Stimulated activated naive B cell treated with anti-CD40 and anti-IgM and Interleukin-4, amounts not matched to agents 10 μg/mL and 1 μg/mL and 100 μg/mL, for 72 hours (primary cell): ENCODE results near the gene GDF7.

Source experiments
- ATAC-seq, 2 donors: fragments of 150-1000 bp; cut with Tn5 transposase; replicated peaks; 2 replicates each; pipeline ENCODE4 v1.10.0; 2021; ENCODE audit warnings: moderate library complexity in 1 of 2
- DNase-seq: peaks from one replicate; pipeline ENCODE4 v3.0.0; 2021
- H3K27ac Mint-ChIP-seq: one replicate; pipeline ENCODE4 v1.8.0; 2022; ENCODE audit warnings: mild to moderate bottlenecking, mixed read lengths
- H3K27me3 Mint-ChIP-seq, 2 donors: one replicate each; pipeline ENCODE4 v1.8.0; 2022; ENCODE audit warnings: mixed read lengths in 2 of 2
- H3K36me3 Mint-ChIP-seq, 2 donors: one replicate each; pipeline ENCODE4 v1.8.0; 2022; ENCODE audit warnings: mixed read lengths in 2 of 2, mild to moderate bottlenecking in 1 of 2
- H3K4me1 Mint-ChIP-seq, 2 donors: one replicate each; pipeline ENCODE4 v1.8.0; 2022; ENCODE audit warnings: mixed read lengths in 2 of 2, mild to moderate bottlenecking in 1 of 2
- H3K4me3 Mint-ChIP-seq, 2 donors: one replicate each; pipeline ENCODE4 v1.8.0; 2022; ENCODE audit warnings: mild to moderate bottlenecking in 2 of 2, mixed read lengths in 2 of 2, moderate library complexity in 1 of 2
- H3K9me3 Mint-ChIP-seq, 2 donors: one replicate each; pipeline ENCODE4 v1.8.0; 2022; ENCODE audit warnings: mixed read lengths in 2 of 2, mild to moderate bottlenecking in 1 of 2

The GDF7 gene

DNA sequence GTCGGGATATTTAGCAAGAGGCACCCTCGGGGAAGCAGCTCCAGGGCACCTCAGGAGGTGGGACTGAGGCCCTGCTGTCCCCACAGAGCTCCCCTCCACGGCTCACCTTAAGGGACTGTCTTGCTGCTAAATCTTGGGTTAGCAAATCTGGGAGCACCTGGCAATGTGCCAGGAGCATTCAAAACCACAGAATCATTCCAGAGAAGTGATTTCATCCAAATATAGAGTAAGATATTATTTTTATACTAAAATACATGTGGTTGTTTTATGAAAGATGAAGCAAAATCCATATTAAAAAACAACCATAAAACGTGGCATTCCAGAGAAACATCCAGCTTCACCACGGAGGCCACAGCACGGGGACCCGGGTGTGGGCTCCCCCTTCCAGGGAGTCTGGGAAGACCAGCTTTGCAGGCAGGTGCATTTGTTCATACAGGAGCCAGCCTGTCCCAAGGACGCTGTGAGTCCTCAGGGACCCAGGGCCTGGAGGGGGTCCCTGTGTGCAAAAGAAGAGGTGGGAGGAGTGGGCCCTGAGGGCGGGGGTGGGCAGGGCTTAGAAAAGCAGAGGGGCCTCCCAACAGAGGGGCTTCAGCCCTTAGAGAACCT is 32.3 kb upstream of the GDF7 start:
- DNase-seq (no peak), ATAC-seq (no peak)
- H3K36me3 Mint-ChIP-seq: peaks cover 27 to 31% of the 10 kb centered on the region in 2 donors
- no peaks in the 10 kb centered on the region for H3K9me3 Mint-ChIP-seq
- H3K27me3 Mint-ChIP-seq: no peaks in the 10 kb centered on the region
- H3K27ac Mint-ChIP-seq: no peak overlapping the region
- H3K4me3 Mint-ChIP-seq: no peak overlapping the region
- peaks cover 12% of the 10 kb centered on the region in 2 donors for H3K4me1 Mint-ChIP-seq

DNA sequence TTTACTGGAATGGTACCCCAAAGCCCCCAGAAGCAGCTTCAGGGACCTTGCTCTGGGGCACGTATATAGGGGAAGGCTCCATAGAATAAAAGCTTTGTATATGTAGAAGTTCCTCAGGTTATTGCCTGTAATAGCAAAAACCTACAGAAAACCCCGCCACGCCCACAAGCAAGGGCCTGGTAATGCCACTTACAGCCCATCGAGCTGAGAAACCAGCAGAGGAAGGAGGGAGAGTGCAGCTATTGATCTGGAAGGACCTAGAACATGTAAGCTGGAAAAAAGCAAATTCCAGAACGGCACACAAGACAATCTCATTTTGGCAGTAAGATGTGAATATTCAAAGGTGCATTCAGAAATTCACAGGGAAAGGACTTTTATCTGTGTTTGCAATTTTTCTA is 31.8 kb upstream of the GDF7 start:
- no peak for DNase-seq
- Mint-ChIP-seq H3K27me3 (no peaks in the 10 kb centered on the region), H3K36me3 (peaks cover 27 to 33% of the 10 kb centered on the region in 2 donors), H3K27ac (no peak overlapping the region), H3K4me3 (no peak overlapping the region), H3K9me3 (no peaks in the 10 kb centered on the region), H3K4me1 (peaks cover 12% of the 10 kb centered on the region in 2 donors)
- no peak for ATAC-seq

DNA sequence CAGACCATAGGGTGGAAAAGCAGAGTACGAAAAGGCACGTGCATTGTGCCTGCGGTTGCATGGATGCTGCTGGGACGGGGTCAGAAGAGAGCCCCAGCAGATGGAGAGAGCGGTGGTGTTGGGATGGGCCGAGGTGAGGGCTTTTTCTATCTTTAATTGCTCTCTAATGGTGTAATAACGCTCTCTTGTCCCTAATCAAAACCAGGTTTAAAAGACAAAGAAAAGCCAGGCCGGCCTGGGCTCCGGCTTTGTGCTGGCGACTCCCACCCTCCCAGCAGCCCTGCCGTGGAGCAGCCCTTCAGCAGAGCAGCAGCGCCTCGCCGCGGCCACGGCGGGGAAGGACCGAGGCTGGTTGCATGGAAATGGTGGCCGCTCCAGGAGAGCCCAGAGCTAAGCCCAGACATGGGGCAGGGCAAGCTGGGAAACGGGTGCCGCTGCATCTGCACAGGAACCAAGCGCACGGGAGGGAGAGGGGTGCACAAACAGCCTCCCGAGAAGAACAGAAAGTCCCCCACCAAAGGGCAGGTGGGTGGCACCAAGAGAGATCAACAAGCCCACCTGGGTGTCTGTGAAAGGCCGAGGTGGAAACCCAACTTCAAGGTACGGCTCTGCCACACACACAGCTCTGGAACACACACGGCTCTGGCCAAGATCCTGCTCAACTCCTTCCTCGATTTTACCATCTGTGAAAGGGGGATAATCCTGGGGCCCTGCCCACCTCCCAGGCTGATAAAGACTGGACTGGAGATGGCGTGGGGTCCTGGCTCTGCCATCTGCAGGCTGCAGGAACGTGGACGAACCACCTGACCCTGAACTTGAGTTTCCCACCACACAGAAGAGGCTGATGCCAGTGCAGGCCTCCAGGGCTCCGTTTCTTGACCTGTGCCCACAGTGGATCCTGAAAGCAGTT is 31.0 kb upstream of the GDF7 start:
- DNase-seq (peak; percentile 59), ATAC-seq (peak; percentile 96 to 98)
- Mint-ChIP-seq H3K4me1 (peaks cover 12% of the 10 kb centered on the region in 2 donors), H3K27me3 (no peaks in the 10 kb centered on the region), H3K27ac (no peak overlapping the region), H3K4me3 (no peak overlapping the region), H3K9me3 (no peaks in the 10 kb centered on the region), H3K36me3 (peaks cover 25 to 40% of the 10 kb centered on the region in 2 donors)

DNA sequence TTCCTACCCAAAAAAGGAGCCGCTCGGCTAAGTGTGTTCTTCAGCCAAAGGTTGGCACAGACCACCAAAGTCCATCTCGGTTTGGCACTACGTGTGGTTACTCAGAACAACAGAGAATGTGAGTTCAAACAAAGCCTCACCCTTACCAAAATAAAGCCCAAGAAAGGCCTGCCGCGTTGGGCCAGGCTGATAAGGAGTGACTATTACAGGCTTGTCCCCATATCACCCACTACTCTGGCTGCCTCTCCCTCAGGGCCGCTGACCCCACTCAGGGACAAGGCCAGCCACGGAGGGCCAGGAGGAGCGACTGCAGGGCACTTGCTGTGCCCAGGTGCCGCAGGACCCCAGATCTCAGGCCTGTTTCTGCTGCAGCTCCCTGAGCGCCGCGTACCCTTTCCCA is 29.8 kb upstream of the GDF7 start:
- DNase-seq (no peak), ATAC-seq (no peak)
- H3K27ac Mint-ChIP-seq: no peak overlapping the region
- H3K9me3 Mint-ChIP-seq: no peaks in the 10 kb centered on the region
- H3K27me3 Mint-ChIP-seq: no peaks in the 10 kb centered on the region
- peaks cover 12 to 15% of the 10 kb centered on the region in 2 donors for H3K4me1 Mint-ChIP-seq
- H3K4me3 Mint-ChIP-seq: no peak overlapping the region
- H3K36me3 Mint-ChIP-seq: peaks cover 28 to 43% of the 10 kb centered on the region in 2 donors

- no peak overlapping the region for H3K27ac Mint-ChIP-seq
- H3K36me3 Mint-ChIP-seq: peaks cover 31 to 46% of the 10 kb centered on the region in 2 donors
- no peaks in the 10 kb centered on the region for H3K9me3 Mint-ChIP-seq
- no peaks in the 10 kb centered on the region for H3K27me3 Mint-ChIP-seq
- H3K4me1 Mint-ChIP-seq: peaks cover 14 to 21% of the 10 kb centered on the region in 2 donors
- no peak for ATAC-seq
- H3K4me3 Mint-ChIP-seq: no peak overlapping the region
- no peak for DNase-seq
Measured at GRCh38 chr2:20638014-20638413, 28.9 kb upstream of the GDF7 start.

DNA sequence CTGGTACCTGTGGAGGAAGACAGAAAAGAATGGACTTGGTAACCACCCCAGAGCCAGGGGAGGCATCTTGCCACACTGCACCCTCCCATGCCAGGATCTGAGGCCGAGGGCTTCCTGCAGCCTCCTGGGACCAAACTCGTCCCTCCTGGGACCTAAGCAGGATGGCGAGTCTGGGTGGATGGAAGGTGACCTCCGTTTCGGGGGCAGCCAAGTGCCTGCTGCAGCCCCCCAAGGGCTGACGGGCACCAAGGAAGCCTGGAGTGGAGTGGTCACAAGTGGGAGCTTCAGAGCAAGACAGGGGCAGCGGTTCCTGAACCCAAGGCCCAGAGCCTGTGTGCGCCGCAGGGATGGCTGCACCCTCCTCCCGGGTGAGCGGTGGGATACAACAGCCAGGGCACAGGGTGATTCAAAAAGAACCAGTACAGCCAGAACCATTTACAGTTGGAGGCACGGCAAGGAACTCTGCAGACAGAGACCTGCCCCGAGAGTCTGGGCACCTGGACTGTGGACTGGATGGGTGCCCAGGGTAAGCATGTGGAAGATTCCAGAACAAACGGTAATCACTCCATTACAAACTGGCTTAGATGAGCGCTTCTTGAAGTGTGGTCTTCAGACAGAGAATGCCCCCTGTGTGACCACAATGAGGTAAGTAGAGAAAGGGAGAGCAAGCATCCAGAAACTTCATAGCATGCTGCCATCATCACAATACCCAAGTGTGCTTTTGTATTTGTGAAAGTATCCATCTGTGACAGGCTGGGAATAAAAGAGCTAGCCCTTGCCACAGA is 28.1 kb upstream of the GDF7 start:
- no peak for DNase-seq
- peaks cover 35 to 52% of the 10 kb centered on the region in 2 donors for H3K36me3 Mint-ChIP-seq

GRCh38 chr2:20640411-20641122 is 26.4 kb upstream of the GDF7 start:
- Mint-ChIP-seq H3K4me3 (no peak overlapping the region), H3K27me3 (no peaks in the 10 kb centered on the region), H3K36me3 (peaks cover 42 to 62% of the 10 kb centered on the region in 2 donors), H3K4me1 (peaks cover 6 to 20% of the 10 kb centered on the region in 2 donors), H3K9me3 (no peaks in the 10 kb centered on the region), H3K27ac (no peak overlapping the region)
- ATAC-seq (no peak), DNase-seq (no peak)

More for the DNA sequence above, 28.1 kb upstream of the GDF7 start:
- no peak for ATAC-seq
- H3K4me3 Mint-ChIP-seq: no peak overlapping the region
- H3K27ac Mint-ChIP-seq: no peak overlapping the region
- peaks cover 13 to 26% of the 10 kb centered on the region in 2 donors for H3K4me1 Mint-ChIP-seq
- no peaks in the 10 kb centered on the region for H3K27me3 Mint-ChIP-seq
- no peaks in the 10 kb centered on the region for H3K9me3 Mint-ChIP-seq

DNA sequence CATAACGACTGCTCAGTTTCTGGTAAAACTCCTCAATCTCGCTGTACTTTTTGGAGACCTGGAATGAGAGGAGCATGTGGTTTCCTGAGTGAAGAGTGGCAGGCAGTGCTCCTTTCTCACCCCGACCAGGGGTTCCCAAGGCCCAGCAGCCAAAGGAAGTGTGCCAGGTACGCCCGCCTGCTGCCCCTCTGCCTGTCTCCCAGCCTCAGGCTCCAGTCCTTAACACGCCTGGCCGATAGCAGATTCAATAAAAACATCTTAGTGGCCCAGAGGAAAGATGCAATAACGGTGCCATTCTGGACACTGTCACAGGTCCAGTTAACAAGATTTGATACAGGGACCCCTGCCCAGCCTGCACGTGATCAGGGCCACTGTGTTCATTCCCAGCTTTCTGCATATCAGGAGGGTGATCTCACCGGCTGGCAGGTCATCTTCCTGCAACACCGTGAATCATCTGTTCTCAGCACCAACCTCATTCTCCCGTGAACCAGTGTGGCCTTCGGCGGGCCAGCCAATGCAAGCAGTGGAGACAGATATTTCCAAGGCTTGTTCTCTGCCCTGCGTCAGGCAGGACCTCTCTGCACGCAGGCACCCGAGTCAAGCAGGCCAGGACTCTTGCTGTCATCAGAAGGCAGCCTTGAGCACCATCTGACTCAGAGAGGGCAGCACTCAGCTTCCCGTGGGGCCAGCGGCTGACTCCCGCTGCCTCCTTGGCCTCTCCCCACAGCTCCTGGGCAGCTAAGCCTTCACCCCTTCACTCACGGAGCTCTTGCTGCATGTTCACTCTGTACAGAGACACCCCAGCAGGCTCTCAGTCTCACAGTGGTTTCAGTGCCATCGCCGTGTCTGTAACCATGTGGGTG is 25.6 kb upstream of the GDF7 start:
- no peaks in the 10 kb centered on the region for H3K9me3 Mint-ChIP-seq
- H3K4me1 Mint-ChIP-seq: peaks cover 4 to 15% of the 10 kb centered on the region in 2 donors
- no peak overlapping the region for H3K4me3 Mint-ChIP-seq
- no peak overlapping the region for H3K27ac Mint-ChIP-seq
- ATAC-seq: no peak
- DNase-seq: no peak
- peaks cover 36 to 58% of the 10 kb centered on the region in 2 donors for H3K36me3 Mint-ChIP-seq
- H3K27me3 Mint-ChIP-seq: no peaks in the 10 kb centered on the region

GRCh38 chr2:20642055-20642971 is 24.6 kb upstream of the GDF7 start:
- DNase-seq (peak; percentile 59), ATAC-seq (peak; percentile 99 to 100)
- no peak overlapping the region for H3K27ac Mint-ChIP-seq
- H3K4me3 Mint-ChIP-seq: no peak overlapping the region
- peaks cover 8 to 22% of the 10 kb centered on the region in 2 donors for H3K4me1 Mint-ChIP-seq
- H3K36me3 Mint-ChIP-seq: peaks cover 38 to 61% of the 10 kb centered on the region in 2 donors
- no peaks in the 10 kb centered on the region for H3K27me3 Mint-ChIP-seq
- H3K9me3 Mint-ChIP-seq: no peaks in the 10 kb centered on the region

GRCh38 chr2:20643060-20643459 is 23.9 kb upstream of the GDF7 start:
- no peak overlapping the region for H3K4me3 Mint-ChIP-seq

GRCh38 chr2:20643826-20644225 is 23.1 kb upstream of the GDF7 start:
- H3K27me3 Mint-ChIP-seq: no peaks in the 10 kb centered on the region
- no peaks in the 10 kb centered on the region for H3K9me3 Mint-ChIP-seq
- ATAC-seq: no peak
- H3K4me1 Mint-ChIP-seq: peaks cover 23 to 37% of the 10 kb centered on the region in 2 donors
- H3K4me3 Mint-ChIP-seq: no peak overlapping the region
- no peak overlapping the region for H3K27ac Mint-ChIP-seq
- no peak for DNase-seq
- peaks cover 36 to 53% of the 10 kb centered on the region in 2 donors for H3K36me3 Mint-ChIP-seq

More at GRCh38 chr2:20643060-20643459, 23.9 kb upstream of the GDF7 start:
- Mint-ChIP-seq H3K9me3 (no peaks in the 10 kb centered on the region), H3K27me3 (no peaks in the 10 kb centered on the region), H3K36me3 (peaks cover 38 to 58% of the 10 kb centered on the region in 2 donors), H3K4me1 (peaks cover 16 to 29% of the 10 kb centered on the region in 2 donors), H3K27ac (no peak overlapping the region)
- DNase-seq: no peak
- ATAC-seq: no peak

DNA sequence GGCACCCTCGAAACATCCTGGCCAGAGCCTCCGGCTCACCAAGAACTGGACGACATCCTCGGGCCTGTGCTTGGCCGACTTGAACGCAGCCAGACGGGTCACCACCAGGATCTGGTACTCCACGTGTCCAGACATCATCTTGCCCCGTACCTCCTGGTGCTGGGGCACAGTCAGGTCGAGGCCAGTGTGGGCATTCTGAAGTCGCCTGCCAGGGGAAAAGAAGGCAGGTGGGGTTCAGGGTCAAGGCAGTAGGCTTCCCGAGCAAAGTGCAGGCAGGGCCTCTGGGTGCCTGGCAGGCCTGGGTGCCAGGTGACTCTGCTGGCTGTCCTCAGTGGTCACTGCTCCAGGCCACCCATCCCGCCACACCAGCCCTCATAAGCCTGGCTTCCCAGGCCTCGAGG is 21.6 kb upstream of the GDF7 start:
- Mint-ChIP-seq H3K36me3 (peaks cover 33 to 42% of the 10 kb centered on the region in 2 donors), H3K4me1 (peaks cover 35 to 52% of the 10 kb centered on the region in 2 donors), H3K27ac (no peak overlapping the region), H3K9me3 (no peaks in the 10 kb centered on the region), H3K27me3 (no peaks in the 10 kb centered on the region), H3K4me3 (no peak overlapping the region)
- ATAC-seq: no peak
- no peak for DNase-seq
